Measurements from ENCODE around the gene CARD16.

The CARD16 gene

DNA sequence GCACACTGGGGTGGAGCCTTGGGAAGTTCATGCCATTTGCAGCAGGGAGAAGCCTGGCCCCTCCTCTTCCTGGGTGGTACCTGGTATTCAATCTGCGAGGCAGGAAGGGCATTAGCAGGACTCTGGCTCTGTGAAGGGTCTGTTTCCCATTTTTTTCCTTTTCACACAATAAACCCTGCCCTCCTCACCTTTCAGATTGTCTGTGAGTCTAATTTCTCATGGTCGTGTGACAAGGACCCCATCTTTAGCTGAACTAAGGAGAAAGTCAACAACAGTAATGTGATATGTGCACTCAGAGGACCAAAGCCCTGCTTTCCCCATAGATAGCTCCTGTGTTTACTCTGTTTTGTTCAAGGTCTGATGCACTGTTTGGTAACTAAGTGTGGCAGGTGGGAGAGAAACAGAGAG lies 50.1 kb downstream of the CARD16 start:
- DNase-seq (ENCODE audit: low read depth in 3 of 3): no peak

GRCh38 chr11:104992781-104993180 lies 52.4 kb downstream of the CARD16 start:
- no peak for DNase-seq (ENCODE audit: low read depth in 3 of 3)

DNA sequence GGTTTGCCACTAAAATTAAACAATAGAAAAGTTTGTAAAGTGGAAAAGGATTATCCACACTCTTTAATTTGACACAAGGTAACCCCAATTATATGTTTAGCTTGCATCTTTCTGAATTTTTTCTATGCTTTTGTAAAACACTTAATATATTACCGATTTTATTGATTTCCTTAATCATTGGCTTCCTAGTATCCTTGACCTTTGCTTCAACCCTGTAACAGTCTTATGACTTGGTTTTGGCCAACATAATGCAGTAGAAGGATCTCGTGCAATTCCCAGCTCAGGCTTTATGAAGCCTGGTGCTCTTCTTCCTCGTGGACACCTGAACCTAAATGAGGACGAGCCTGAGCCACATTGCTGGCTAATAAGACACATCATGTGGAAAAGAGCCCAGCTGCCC lies 53.1 kb downstream of the CARD16 start:
- no peak for DNase-seq (ENCODE audit: low read depth in 3 of 3)
